H1 (cell line): ENCODE measurements around the gene KIF2C.
"Not testable (repeated sequence)": the region's sequence is repeated elsewhere in the genome, so short reads cannot be mapped to it uniquely, and the experiment has no call there.

Experiments used
- POLR2AphosphoS5 ChIP-seq: IDR thresholded peaks from 2 replicates; pipeline ENCODE4 v1.6.1; 2011; ENCODE audit warnings: low read depth, low read length
- SIRT6 ChIP-seq: IDR thresholded peaks from one replicate; pipeline ENCODE4 v1.7.1; 2012; ENCODE audit warnings: low read length, inconsistent platforms
- SP2 ChIP-seq: IDR thresholded peaks from 2 replicates; pipeline ENCODE4 v1.6.1; 2012; ENCODE audit warnings: mild to moderate bottlenecking, low read length, inconsistent platforms
- SP4 ChIP-seq: IDR thresholded peaks from 2 replicates; pipeline ENCODE4 v1.6.1; 2012; ENCODE audit warnings: low read length, inconsistent platforms
- TF ChIP-seq, protein P1 (sequence below), 3 experiments: IDR thresholded peaks; 1 replicate in 2 of 3; 2 replicates in 1 of 3; pipeline versions ENCODE4 v1.5.1 to v1.6.1; 2011; ENCODE audit warnings: low read length in 3 of 3, mild to moderate bottlenecking in 3 of 3, inconsistent platforms in 2 of 3, low read depth in 1 of 3, moderate library complexity in 1 of 3; ENCODE audit not compliant: insufficient read depth in 1 of 3; ENCODE audit errors: control extremely low read depth in 1 of 3

- not testable (repeated sequence) for TF ChIP-seq SP4, SP2, POLR2AphosphoS5, SIRT6
- TF ChIP-seq, protein P1, sequence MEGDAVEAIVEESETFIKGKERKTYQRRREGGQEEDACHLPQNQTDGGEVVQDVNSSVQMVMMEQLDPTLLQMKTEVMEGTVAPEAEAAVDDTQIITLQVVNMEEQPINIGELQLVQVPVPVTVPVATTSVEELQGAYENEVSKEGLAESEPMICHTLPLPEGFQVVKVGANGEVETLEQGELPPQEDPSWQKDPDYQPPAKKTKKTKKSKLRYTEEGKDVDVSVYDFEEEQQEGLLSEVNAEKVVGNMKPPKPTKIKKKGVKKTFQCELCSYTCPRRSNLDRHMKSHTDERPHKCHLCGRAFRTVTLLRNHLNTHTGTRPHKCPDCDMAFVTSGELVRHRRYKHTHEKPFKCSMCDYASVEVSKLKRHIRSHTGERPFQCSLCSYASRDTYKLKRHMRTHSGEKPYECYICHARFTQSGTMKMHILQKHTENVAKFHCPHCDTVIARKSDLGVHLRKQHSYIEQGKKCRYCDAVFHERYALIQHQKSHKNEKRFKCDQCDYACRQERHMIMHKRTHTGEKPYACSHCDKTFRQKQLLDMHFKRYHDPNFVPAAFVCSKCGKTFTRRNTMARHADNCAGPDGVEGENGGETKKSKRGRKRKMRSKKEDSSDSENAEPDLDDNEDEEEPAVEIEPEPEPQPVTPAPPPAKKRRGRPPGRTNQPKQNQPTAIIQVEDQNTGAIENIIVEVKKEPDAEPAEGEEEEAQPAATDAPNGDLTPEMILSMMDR (IDR thresholded peaks at IDR 0.05; ENCODE audit: control extremely low read depth in 1 of 3, insufficient read depth in 1 of 3, low read depth in 1 of 3, low read length in 3 of 3), result not testable (repeated sequence)
Measured at GRCh38 chr1:44815926-44816325, 76.3 kb downstream of the KIF2C start.
